Activated B cell treated with CpG ODN at 0.5 μM for 24 hours (primary cell): ENCODE data around the gene SUMF1. TPM values are rescaled to one million over a fixed set of nuclear protein-coding genes. Genes with fewer than 3 reads are reported as not detected.

Experiments used
- ATAC-seq: fragments of 200-7000 bp; cut with Tn5 transposase; one replicate; pipeline ENCODE4 v1.10.0; 2021; ENCODE audit warnings: low read depth, mild to moderate bottlenecking, moderate library complexity
- CTCF ChIA-PET: fragments of 350-600 bp; sonication (Branson Sonifier 250); formaldehyde crosslinking; loops from one replicate; lab custom pipeline; 2021; ENCODE audit warnings: antibody characterized with exemption; lab: Charles Lee
- POLR2A ChIA-PET: fragments of 350-600 bp; sonication (Branson Sonifier 250); formaldehyde crosslinking; loops from one replicate; lab custom pipeline; 2021; ENCODE audit warnings: antibody characterized with exemption; lab: Charles Lee
- DNase-seq: peaks from one replicate; pipeline ENCODE4 v3.0.0; 2022
- H3K27ac Mint-ChIP-seq: one replicate; pipeline ENCODE4 v1.8.0; 2020; ENCODE audit warnings: mixed read lengths
- H3K27me3 Mint-ChIP-seq: one replicate; pipeline ENCODE4 v1.8.0; 2021; ENCODE audit warnings: mixed read lengths
- H3K36me3 Mint-ChIP-seq: one replicate; pipeline ENCODE4 v1.8.0; 2021; ENCODE audit warnings: low read depth, mixed read lengths
- H3K4me1 Mint-ChIP-seq: one replicate; pipeline ENCODE4 v1.8.0; 2021; ENCODE audit warnings: mixed read lengths
- H3K4me3 Mint-ChIP-seq: one replicate; pipeline ENCODE4 v1.8.0; 2020; ENCODE audit warnings: mild to moderate bottlenecking, mixed read lengths
- H3K9me3 Mint-ChIP-seq: one replicate; pipeline ENCODE4 v1.8.0; 2020; ENCODE audit warnings: mixed read lengths
- CTCF ChIP-seq: fragments of 200-600 bp; IDR thresholded peaks from one replicate; pipeline ENCODE4 v1.8.0; 2022; ENCODE audit warnings: antibody characterized with exemption, mild to moderate bottlenecking
- intact Hi-C: fragments of 100-400 bp; cut with micrococcal nuclease; formaldehyde crosslinking; loops from one replicate; pipeline ENCODE4 v1.15.1; 2024
- total RNA-seq: library from RNA; stranded (reverse); gene quantifications from 2 replicates; pipeline ENCODE4 v1.2.3, GENCODE V29; 2022

The SUMF1 gene
- total RNA-seq, 1 donor from 2014 or later: 20.7 TPM

GRCh38 chr3:4396006-4396405 is 71.1 kb downstream of the SUMF1 start:
- Mint-ChIP-seq H3K27me3 (no peaks in the 10 kb centered on the region), H3K4me1 (no peaks in the 10 kb centered on the region), H3K27ac (no peak overlapping the region), H3K4me3 (no peak overlapping the region), H3K9me3 (no peaks in the 10 kb centered on the region), H3K36me3 (peaks cover 46% of the 10 kb centered on the region)
- DNase-seq (no peak), ATAC-seq (no peak)
- CTCF ChIA-PET: no interaction called here
- intact Hi-C loops: no loop called here
- TF ChIP-seq CTCF: no peak
- POLR2A ChIA-PET: no interaction called here

DNA sequence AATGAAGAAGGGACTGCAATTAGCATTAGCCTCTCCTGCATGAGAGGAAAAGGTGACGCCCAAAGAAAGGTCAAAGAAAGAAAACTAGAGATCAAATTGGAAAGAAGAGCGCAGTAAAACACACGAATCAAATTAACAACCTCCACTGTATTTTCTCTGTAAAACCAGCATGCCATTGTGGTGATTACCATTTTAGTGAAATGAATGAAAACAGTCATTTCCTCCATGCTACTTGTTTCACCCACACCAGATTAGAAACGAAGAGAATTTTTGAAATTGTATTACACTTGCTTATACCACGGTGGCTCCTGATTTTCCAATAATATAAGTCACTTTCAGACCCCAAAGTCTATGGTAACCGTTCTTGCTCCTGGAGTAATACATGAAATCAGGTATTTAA is 71.6 kb downstream of the SUMF1 start:
- POLR2A ChIA-PET: no interaction called here
- no peak for DNase-seq
- TF ChIP-seq CTCF: no peak
- no peaks in the 10 kb centered on the region for H3K27me3 Mint-ChIP-seq
- peaks cover 46% of the 10 kb centered on the region for H3K36me3 Mint-ChIP-seq
- no peaks in the 10 kb centered on the region for H3K4me1 Mint-ChIP-seq
- CTCF ChIA-PET: no interaction called here
- no peak overlapping the region for H3K4me3 Mint-ChIP-seq
- intact Hi-C loops: no loop called here
- no peaks in the 10 kb centered on the region for H3K9me3 Mint-ChIP-seq
- no peak overlapping the region for H3K27ac Mint-ChIP-seq
- no peak for ATAC-seq

- ATAC-seq (no peak), DNase-seq (no peak)
- no peak overlapping the region for H3K4me3 Mint-ChIP-seq
- ChIA-PET POLR2A (no interaction called here), CTCF (no interaction called here)
- no peak overlapping the region for H3K27ac Mint-ChIP-seq
- peaks cover 44% of the 10 kb centered on the region for H3K36me3 Mint-ChIP-seq
- no peaks in the 10 kb centered on the region for H3K4me1 Mint-ChIP-seq
- no peaks in the 10 kb centered on the region for H3K9me3 Mint-ChIP-seq
- intact Hi-C loops: no loop called here
- TF ChIP-seq CTCF: no peak
- H3K27me3 Mint-ChIP-seq: no peaks in the 10 kb centered on the region
Measured at GRCh38 chr3:4394567-4394966, 72.5 kb downstream of the SUMF1 start.

DNA sequence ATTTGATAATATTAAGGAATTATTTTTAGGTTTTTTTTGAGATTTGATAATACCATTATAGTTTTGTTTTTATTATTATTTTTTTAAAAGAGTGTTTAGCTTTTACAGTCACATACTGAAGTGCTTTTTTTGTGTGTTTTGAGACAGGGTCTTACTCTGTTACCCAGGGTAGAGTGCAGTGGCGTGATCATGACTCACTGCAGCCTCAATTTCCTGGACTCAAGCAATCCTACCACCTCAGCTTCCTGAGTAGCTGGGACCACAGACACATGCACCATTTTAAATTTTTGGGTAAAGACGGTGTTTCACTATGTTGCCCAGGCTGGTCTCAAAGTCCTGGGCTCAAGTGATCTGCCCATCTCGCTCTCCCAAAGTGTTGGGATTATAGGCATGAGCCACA is 73.0 kb downstream of the SUMF1 start:
- H3K27me3 Mint-ChIP-seq: no peaks in the 10 kb centered on the region
- TF ChIP-seq CTCF: no peak
- ChIA-PET POLR2A (no interaction called here), CTCF (no interaction called here)
- no peak overlapping the region for H3K27ac Mint-ChIP-seq
- peaks cover 43% of the 10 kb centered on the region for H3K36me3 Mint-ChIP-seq
- H3K9me3 Mint-ChIP-seq: no peaks in the 10 kb centered on the region
- H3K4me3 Mint-ChIP-seq: no peak overlapping the region
- DNase-seq (no peak), ATAC-seq (no peak)
- intact Hi-C loops: no loop called here
- no peaks in the 10 kb centered on the region for H3K4me1 Mint-ChIP-seq

DNA sequence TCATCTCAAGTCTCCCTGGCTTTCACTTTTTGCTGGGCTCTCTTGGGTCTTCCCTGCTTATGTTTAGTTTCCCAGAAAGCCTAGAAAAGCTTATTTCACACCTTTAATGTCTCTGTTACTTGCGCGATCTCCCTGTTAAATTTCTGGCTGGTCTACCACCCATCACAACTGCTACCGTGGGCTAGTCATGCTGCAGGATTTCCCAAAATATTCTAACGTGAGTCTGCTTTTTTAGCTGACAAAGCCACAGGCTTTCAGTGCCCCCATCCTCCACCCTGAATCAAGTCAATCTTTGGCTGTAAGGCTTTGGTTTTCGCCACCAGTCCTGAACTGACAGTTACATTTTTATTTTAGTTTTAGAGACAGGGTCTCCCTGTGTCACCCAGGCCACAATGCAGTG is 74.1 kb downstream of the SUMF1 start:
- POLR2A ChIA-PET: no interaction called here
- H3K27ac Mint-ChIP-seq: no peak overlapping the region
- CTCF ChIA-PET: no interaction called here
- no peaks in the 10 kb centered on the region for H3K9me3 Mint-ChIP-seq
- H3K27me3 Mint-ChIP-seq: no peaks in the 10 kb centered on the region
- intact Hi-C loops: no loop called here
- no peak overlapping the region for H3K4me3 Mint-ChIP-seq
- ATAC-seq (no peak), DNase-seq (no peak)
- TF ChIP-seq CTCF: no peak
- no peaks in the 10 kb centered on the region for H3K4me1 Mint-ChIP-seq
- H3K36me3 Mint-ChIP-seq: peaks cover 40% of the 10 kb centered on the region
